GM10248 (cell line): ENCODE data around the gene TCEANC2.

ENCODE experiments used
- CTCF ChIA-PET: fragments of 300-600 bp; sonication (Branson Sonifier 250); formaldehyde crosslinking; extraction: SDS; loops from one replicate; lab custom pipeline; 2021; ENCODE audit warnings: antibody characterized with exemption; lab: Yijun Ruan, JAX
- POLR2A ChIA-PET: fragments of 350-650 bp; sonication (Branson Sonifier 250); formaldehyde crosslinking; extraction: SDS; loops from one replicate; lab custom pipeline; 2020; ENCODE audit warnings: antibody characterized with exemption; lab: Yijun Ruan, JAX
- DNase-seq: peaks from one replicate; pipeline ENCODE4 v3.0.0; 2012; ENCODE audit errors: extremely low spot score
- TF ChIP-seq, protein P1 (sequence below): IDR thresholded peaks from 2 replicates; pipeline ENCODE4 v1.5.1; 2012; ENCODE audit warnings: mild to moderate bottlenecking, low read depth; ENCODE audit errors: extremely low read depth, missing control alignments, control extremely low read depth

The TCEANC2 gene

DNA sequence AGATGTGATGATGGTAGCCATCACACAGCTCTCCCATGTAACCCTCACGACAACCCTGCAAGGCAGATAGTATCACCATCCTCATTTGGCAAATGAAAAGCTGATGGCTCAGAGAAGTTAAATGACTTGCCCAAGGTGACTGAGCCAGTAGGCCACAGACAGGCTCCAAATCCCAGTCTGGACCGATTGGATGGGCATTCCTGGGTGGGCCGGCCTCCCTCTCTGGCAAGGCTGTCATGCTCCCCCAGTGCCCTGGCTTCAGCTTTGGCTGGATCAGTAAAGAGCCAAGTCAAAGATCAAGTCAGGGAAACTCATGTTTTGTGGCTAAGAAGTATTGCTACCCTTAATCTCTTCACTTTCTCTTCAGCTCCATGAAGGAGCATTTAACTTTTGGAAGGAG, 58.2 kb downstream of the TCEANC2 start:
- TF ChIP-seq, protein P1, sequence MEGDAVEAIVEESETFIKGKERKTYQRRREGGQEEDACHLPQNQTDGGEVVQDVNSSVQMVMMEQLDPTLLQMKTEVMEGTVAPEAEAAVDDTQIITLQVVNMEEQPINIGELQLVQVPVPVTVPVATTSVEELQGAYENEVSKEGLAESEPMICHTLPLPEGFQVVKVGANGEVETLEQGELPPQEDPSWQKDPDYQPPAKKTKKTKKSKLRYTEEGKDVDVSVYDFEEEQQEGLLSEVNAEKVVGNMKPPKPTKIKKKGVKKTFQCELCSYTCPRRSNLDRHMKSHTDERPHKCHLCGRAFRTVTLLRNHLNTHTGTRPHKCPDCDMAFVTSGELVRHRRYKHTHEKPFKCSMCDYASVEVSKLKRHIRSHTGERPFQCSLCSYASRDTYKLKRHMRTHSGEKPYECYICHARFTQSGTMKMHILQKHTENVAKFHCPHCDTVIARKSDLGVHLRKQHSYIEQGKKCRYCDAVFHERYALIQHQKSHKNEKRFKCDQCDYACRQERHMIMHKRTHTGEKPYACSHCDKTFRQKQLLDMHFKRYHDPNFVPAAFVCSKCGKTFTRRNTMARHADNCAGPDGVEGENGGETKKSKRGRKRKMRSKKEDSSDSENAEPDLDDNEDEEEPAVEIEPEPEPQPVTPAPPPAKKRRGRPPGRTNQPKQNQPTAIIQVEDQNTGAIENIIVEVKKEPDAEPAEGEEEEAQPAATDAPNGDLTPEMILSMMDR = no peak
- ChIA-PET CTCF (interaction anchor here (0.7 to 1.8 kb wide), 6 partner anchors 10 to 378 kb away, joined by 3 to 6 read pairs (median 4); no protein-coding TSS in a partner anchor), POLR2A (no interaction called here)
- DNase-seq = no peak

DNA sequence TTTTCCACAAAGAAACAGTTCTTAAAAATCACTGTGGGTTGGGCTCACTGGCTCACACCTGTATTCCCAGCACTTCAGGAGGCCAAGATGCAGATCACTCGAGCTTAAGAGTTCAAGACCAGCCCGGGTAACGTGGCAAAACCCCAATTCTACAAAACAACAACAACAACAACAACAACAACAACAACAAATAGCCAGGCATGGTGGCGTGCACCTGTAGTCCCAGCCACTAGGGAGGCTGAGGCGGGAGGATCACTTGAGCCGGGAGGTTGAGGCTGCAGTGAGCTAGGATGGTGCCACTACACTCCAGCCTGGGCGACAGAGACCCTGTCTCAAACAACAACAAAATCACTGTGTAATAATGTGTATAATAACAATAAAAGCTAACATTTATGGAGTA, 58.6 kb downstream of the TCEANC2 start:
- no peak for DNase-seq
- POLR2A ChIA-PET = no interaction called here
- TF ChIP-seq, protein P1 = no peak
- CTCF ChIA-PET = interaction anchor here (1.2 to 1.8 kb wide), 6 partner anchors 10 to 377 kb away, joined by 3 to 8 read pairs (median 4); no protein-coding TSS in a partner anchor

DNA sequence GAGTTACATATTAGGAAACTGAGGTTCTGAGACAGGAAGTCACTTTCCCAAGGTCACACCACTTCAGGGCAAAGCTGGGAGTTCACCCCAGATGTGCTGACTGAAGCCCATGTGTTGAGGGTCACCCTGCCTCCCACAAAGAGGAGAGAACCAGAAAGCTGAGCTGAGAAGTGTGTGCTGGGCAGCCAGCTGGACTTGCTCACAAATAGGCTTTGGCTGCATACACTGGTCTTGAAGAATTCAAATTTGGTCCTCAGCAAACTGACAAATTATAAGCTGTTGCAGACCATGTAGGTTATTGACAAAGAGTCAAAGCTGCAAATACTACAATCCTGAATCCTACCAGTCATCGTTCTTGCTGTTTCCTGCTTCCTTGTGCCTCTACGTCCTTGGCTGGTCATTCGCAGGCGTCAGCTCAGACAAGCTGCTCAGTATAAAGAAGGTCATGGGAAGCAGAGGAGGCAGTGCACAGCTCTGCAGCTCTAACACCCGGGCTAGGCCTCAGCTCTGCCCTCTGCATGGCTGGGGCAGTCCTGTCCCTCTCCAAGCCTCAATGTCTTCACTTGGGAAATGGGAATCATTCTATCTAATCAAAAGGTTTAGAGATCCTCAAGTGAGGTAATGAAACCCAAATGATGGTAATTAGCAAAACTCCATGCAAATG, 59.4 kb downstream of the TCEANC2 start:
- TF ChIP-seq, protein P1 = no peak
- POLR2A ChIA-PET = no interaction called here
- no peak for DNase-seq
- CTCF ChIA-PET = interaction anchor here (1.2 to 2.2 kb wide), 5 partner anchors 10 to 377 kb away, joined by 3 to 8 read pairs (median 6); no protein-coding TSS in a partner anchor

DNA sequence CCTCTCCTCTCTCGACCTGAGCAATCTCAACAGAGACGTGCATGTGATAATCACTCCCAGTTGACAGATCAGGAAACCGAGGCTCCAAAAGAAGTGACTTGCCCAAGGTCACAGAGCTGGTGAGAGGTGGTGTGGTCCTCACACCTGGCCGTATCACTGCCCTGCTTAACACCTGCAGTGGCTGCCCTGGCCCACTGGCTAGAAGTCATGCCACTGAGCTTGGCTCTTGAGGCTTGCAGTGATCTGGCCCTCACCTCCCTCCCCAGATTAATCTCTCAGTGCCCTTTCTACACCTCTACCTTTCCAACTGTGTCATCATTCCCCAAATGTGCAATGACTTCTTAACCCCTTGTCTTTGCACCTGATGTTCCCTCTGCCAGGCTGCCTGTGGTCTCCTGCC, 60.6 kb downstream of the TCEANC2 start:
- no peak for DNase-seq
- ChIA-PET CTCF (interaction anchor here (1.2 to 2.2 kb wide), 4 partner anchors 9 to 376 kb away, joined by 3 to 9 read pairs (median 8); no protein-coding TSS in a partner anchor), POLR2A (no interaction called here)
- TF ChIP-seq, protein P1 = no peak

DNA sequence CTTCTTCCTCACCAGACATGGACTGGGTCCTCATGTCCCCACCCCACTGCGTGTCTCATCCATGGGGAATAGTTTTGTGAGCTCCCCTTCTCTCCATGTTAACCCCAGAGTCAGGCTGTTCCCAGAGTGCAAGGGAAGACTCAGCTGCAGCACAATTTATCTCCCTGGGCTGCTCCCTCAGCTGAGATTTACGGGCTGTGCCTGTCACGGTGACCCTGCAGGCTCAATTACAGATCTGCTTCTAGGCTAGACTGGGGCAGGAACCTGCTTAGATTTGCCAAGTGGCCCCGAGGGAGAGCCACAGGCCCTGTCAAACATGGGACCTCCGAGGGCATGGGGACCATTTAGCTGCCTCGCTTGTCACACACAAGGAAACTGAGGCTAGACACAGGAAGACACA, 61.5 kb downstream of the TCEANC2 start:
- CTCF ChIA-PET = interaction anchor here (0.9 to 2.0 kb wide), 8 partner anchors 11 to 377 kb away, joined by 3 to 9 read pairs (median 3); no protein-coding TSS in a partner anchor
- TF ChIP-seq, protein P1 = no peak
- POLR2A ChIA-PET = no interaction called here
- DNase-seq = no peak

DNA sequence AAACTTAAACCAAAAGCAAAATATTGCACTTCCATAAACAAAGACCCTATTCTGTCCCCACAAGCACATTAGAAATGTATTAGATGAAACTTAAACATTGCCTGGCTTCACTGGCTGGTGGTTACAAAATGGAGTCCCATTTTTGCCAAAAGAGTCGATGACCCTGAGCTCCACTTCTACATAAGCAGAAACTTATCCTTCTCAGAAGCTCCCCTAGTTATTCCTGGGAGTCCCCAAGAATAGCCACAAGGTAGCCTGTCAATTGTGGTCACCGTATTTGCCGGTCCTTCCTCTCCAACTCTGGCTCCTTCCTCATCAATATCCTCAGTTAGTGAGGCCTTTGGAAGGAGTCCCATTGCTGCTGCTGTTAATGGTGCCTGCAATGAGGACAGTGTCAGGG, 62.1 kb downstream of the TCEANC2 start:
- ChIA-PET POLR2A (no interaction called here), CTCF (interaction anchor here (0.5 to 2.0 kb wide), 9 partner anchors 12 to 890 kb away, joined by 3 to 9 read pairs (median 3); no protein-coding TSS in a partner anchor)
- TF ChIP-seq, protein P1 = no peak
- DNase-seq = no peak
